ENCODE measurements around the gene SLC25A6. TPM values are rescaled to one million over a fixed set of nuclear protein-coding genes. Genes with fewer than 3 reads are reported as not detected.
A peak's percentile ranks its signal among the peaks of the same experiment; 100 is the strongest.

SLC25A6 gene
- 180 and 184 TPM in 2 replicates for polyA plus RNA-seq
- polyA minus RNA-seq: 169 and 183 TPM in 2 replicates

DNA sequence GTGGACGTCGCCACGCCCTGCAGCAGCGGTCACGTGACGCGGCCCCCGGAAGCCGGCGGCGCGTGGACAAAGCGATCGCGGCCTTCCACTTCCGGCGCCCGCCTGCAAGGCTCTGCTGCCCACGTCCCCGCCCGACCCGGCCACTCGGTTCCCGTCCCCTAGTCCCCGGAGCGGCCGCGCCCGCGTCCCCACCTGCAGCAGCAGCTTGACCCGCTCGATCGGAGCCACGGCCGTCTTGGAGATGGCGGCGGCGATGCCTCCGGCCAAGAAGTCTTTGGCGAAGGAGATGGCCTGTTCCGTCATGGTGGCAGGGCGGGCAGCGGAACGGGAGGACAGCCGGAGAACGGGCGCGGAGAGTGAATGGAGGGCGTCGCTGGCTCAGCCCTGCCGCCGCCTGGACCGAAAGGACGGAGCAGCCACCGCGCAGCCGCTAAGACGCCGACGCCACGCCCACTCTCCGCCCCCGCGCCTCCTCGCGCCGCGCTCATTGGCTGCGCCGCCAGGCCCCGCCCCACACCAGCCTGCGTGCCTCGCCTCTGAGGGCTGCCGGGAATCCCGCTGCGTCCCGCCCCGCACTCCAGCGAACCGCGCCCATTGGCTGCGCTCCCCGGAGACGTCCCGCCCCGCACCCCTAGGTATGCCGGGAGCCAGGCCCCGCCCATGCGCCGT lies at the start of gene SLC25A6:
TSS of gene SLC25A6 (minus strand) at position 407 of the 669 bp plus-strand sequence. CDS start at position 303, 104 bp downstream.
- H3K79me2 ChIP-seq (replicated peaks; ENCODE audit: insufficient read depth, low read length): peaks cover 38% of the 10 kb centered on the region
- peak within 1 kb of the TSS; percentile 73 for H2AFZ ChIP-seq (ENCODE audit: low read depth, low read length)
- peak within 1 kb of the TSS; percentile 99 for H3K4me2 ChIP-seq (ENCODE audit: low read length)
- TF ChIP-seq, protein P1, sequence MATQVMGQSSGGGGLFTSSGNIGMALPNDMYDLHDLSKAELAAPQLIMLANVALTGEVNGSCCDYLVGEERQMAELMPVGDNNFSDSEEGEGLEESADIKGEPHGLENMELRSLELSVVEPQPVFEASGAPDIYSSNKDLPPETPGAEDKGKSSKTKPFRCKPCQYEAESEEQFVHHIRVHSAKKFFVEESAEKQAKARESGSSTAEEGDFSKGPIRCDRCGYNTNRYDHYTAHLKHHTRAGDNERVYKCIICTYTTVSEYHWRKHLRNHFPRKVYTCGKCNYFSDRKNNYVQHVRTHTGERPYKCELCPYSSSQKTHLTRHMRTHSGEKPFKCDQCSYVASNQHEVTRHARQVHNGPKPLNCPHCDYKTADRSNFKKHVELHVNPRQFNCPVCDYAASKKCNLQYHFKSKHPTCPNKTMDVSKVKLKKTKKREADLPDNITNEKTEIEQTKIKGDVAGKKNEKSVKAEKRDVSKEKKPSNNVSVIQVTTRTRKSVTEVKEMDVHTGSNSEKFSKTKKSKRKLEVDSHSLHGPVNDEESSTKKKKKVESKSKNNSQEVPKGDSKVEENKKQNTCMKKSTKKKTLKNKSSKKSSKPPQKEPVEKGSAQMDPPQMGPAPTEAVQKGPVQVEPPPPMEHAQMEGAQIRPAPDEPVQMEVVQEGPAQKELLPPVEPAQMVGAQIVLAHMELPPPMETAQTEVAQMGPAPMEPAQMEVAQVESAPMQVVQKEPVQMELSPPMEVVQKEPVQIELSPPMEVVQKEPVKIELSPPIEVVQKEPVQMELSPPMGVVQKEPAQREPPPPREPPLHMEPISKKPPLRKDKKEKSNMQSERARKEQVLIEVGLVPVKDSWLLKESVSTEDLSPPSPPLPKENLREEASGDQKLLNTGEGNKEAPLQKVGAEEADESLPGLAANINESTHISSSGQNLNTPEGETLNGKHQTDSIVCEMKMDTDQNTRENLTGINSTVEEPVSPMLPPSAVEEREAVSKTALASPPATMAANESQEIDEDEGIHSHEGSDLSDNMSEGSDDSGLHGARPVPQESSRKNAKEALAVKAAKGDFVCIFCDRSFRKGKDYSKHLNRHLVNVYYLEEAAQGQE (IDR thresholded peaks at IDR 0.05; ENCODE audit: borderline replicate concordance): peak; percentile 88
- TF ChIP-seq TAF1 (IDR thresholded peaks at IDR 0.05; ENCODE audit: low read depth) (peak; percentile 82), RAD21 (conservative IDR thresholded peaks at IDR 0.05) (peak; percentile 40), POLR2AphosphoS5 (IDR thresholded peaks at IDR 0.05) (peak; percentile 97), SMC3 (conservative IDR thresholded peaks at IDR 0.05; ENCODE audit: poor library complexity) (no peak), CTCF (IDR thresholded peaks at IDR 0.05; ENCODE audit: poor library complexity, severe bottlenecking) (peak; percentile 48), EP300 (conservative IDR thresholded peaks at IDR 0.05; ENCODE audit: poor library complexity, severe bottlenecking) (no peak), MXI1 (conservative IDR thresholded peaks at IDR 0.05; ENCODE audit: poor library complexity, severe bottlenecking) (peak; percentile 93)
- peak within 1 kb of the TSS; percentile 97 for H3K27ac ChIP-seq (ENCODE audit: low read length)
- H3K9ac ChIP-seq (ENCODE audit: low read length): peak within 1 kb of the TSS; percentile 99
- no peaks in the 10 kb centered on the region for H3K9me2 ChIP-seq (ENCODE audit: insufficient read depth, low read length)
- no peaks in the 10 kb centered on the region for H3K9me3 ChIP-seq (ENCODE audit: low read length)
- no peaks in the 10 kb centered on the region for H4K20me1 ChIP-seq (ENCODE audit: insufficient read depth)
- H3F3A ChIP-seq (ENCODE audit: insufficient read depth, low read length, poor library complexity, severe bottlenecking): no peaks in the 10 kb centered on the region
- no peaks in the 10 kb centered on the region for H3K36me3 ChIP-seq (ENCODE audit: insufficient read depth, low read length)
- no peaks in the 10 kb centered on the region for H3K27me3 ChIP-seq (ENCODE audit: insufficient read depth, low read depth, low read length)
- peak within 1 kb of the TSS; percentile 99 for H3K4me3 ChIP-seq (ENCODE audit: low read length)

DNA sequence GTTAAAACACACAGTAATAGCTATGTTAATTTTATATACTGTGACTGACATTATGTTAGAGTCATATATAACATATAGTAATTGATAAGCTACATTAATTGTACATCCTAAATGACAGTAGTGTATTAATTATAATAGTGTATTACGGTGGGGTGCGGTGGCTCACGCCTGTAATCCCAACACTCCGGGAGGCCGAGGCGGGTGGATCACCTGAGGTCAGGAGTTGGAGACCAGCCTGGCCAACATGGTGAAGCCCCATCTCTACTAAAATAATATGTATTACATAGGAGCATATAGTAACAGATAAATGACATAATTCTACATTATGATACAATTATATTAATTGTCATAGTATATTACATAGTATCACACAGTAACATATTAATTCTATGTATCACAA lies 48.6 kb upstream of the SLC25A6 start:
- no peaks in the 10 kb centered on the region for H3K36me3 ChIP-seq (ENCODE audit: insufficient read depth, low read length)
- H3F3A ChIP-seq (ENCODE audit: insufficient read depth, low read length, poor library complexity, severe bottlenecking): no peaks in the 10 kb centered on the region
- H3K9ac ChIP-seq (ENCODE audit: low read length): no peak overlapping the region
- H3K4me2 ChIP-seq (ENCODE audit: low read length): no peak overlapping the region
- H3K4me3 ChIP-seq (ENCODE audit: low read length): no peak overlapping the region
- H4K20me1 ChIP-seq (ENCODE audit: insufficient read depth): no peaks in the 10 kb centered on the region
- H3K9me2 ChIP-seq (ENCODE audit: insufficient read depth, low read length): no peaks in the 10 kb centered on the region
- no peaks in the 10 kb centered on the region for H3K79me2 ChIP-seq (replicated peaks; ENCODE audit: insufficient read depth, low read length)
- H3K9me3 ChIP-seq (ENCODE audit: low read length): peaks cover 5% of the 10 kb centered on the region
- no peak for TF ChIP-seq CTCF (IDR thresholded peaks at IDR 0.05; ENCODE audit: poor library complexity, severe bottlenecking)
- no peak for TF ChIP-seq SMC3 (conservative IDR thresholded peaks at IDR 0.05; ENCODE audit: poor library complexity)
- TF ChIP-seq POLR2AphosphoS5 (IDR thresholded peaks at IDR 0.05): no peak
- TF ChIP-seq EZH2 (IDR thresholded peaks at IDR 0.05; ENCODE audit: borderline replicate concordance, insufficient read depth, low read length, poor library complexity, severe bottlenecking): no peak
- TF ChIP-seq, protein P1 (IDR thresholded peaks at IDR 0.05; ENCODE audit: borderline replicate concordance): no peak
- no peak for TF ChIP-seq EP300 (conservative IDR thresholded peaks at IDR 0.05; ENCODE audit: poor library complexity, severe bottlenecking)
- no peak for TF ChIP-seq TAF1 (IDR thresholded peaks at IDR 0.05; ENCODE audit: low read depth)
- no peak for TF ChIP-seq RAD21 (conservative IDR thresholded peaks at IDR 0.05)
- no peak for TF ChIP-seq MXI1 (conservative IDR thresholded peaks at IDR 0.05; ENCODE audit: poor library complexity, severe bottlenecking)
- H3K27ac ChIP-seq (ENCODE audit: low read length): no peak overlapping the region
- H3K27me3 ChIP-seq (ENCODE audit: insufficient read depth, low read depth, low read length): no peaks in the 10 kb centered on the region
- no peak overlapping the region for H2AFZ ChIP-seq (ENCODE audit: low read depth, low read length)
